Measurements from ENCODE around the gene RNLS.
"Not testable (repeated sequence)": the region's sequence is repeated elsewhere in the genome, so short reads cannot be mapped to it uniquely, and the experiment has no call there.

The RNLS gene

GRCh38 chr10:88286030-88286429 is 297.1 kb downstream of the RNLS start:
- no peak for DNase-seq

- no peak for DNase-seq
These were observed 301.3 kb downstream of the RNLS start for GRCh38 chr10:88281592-88282347.

GRCh38 chr10:88280518-88280917 is 302.6 kb downstream of the RNLS start:
- no peak for DNase-seq

GRCh38 chr10:88278912-88279311 is 304.2 kb downstream of the RNLS start:
- no peak for DNase-seq

GRCh38 chr10:88276945-88277344 is 306.2 kb downstream of the RNLS start:
- DNase-seq = not testable (repeated sequence)

GRCh38 chr10:88274286-88274685 is 308.8 kb downstream of the RNLS start:
- DNase-seq = no peak

GRCh38 chr10:88273567-88273966 is 309.6 kb downstream of the RNLS start:
- DNase-seq = no peak

- no peak for DNase-seq
These were observed 311.2 kb downstream of the RNLS start for GRCh38 chr10:88271761-88272543.

GRCh38 chr10:88270871-88271713 is 312.0 kb downstream of the RNLS start:
- no peak for DNase-seq

- DNase-seq = no peak
These were observed 312.9 kb downstream of the RNLS start for GRCh38 chr10:88270061-88270808.

GRCh38 chr10:88262591-88263234 is 320.4 kb downstream of the RNLS start:
- no peak for DNase-seq

GRCh38 chr10:88261152-88261551 is 322.0 kb downstream of the RNLS start:
- no peak for DNase-seq

- DNase-seq = no peak
These were observed 322.6 kb downstream of the RNLS start for GRCh38 chr10:88260329-88261051.

GRCh38 chr10:88259381-88259780 is 323.7 kb downstream of the RNLS start:
- no peak for DNase-seq

GRCh38 chr10:88256886-88257285 is 326.2 kb downstream of the RNLS start:
- DNase-seq = no peak

- DNase-seq = no peak
These were observed 327.0 kb downstream of the RNLS start for GRCh38 chr10:88256013-88256680.

GRCh38 chr10:88254091-88254490 is 329.0 kb downstream of the RNLS start:
- DNase-seq = no peak

GRCh38 chr10:88253622-88254021 is 329.5 kb downstream of the RNLS start:
- no peak for DNase-seq

GRCh38 chr10:88253128-88253527 is 330.0 kb downstream of the RNLS start:
- no peak for DNase-seq

GRCh38 chr10:88249450-88249849 is 333.7 kb downstream of the RNLS start:
- no peak for DNase-seq

- DNase-seq = no peak
These were observed 336.4 kb downstream of the RNLS start for GRCh38 chr10:88246675-88247074.

Data from midbrain (tissue), 1 donor.